ENCODE data around the gene TP53INP2.
"Not testable (repeated sequence)": the region's sequence is repeated elsewhere in the genome, so short reads cannot be mapped to it uniquely, and the experiment has no call there.

The TP53INP2 gene

GRCh38 chr20:34706302-34706875 is 2.2 kb downstream of the TP53INP2 start:
- DNase-seq: no peak

GRCh38 chr20:34706912-34707784 is 3.0 kb downstream of the TP53INP2 start:
- DNase-seq: no peak

GRCh38 chr20:34708621-34709043 is 4.5 kb downstream of the TP53INP2 start:
- peak; percentile 67 for DNase-seq

- DNase-seq: peak; percentile 80
Observed at GRCh38 chr20:34709044-34709830, 5.1 kb downstream of the TP53INP2 start.

- no peak for DNase-seq
Observed at GRCh38 chr20:34709831-34710567, 5.9 kb downstream of the TP53INP2 start.

GRCh38 chr20:34710568-34710839 is 6.4 kb downstream of the TP53INP2 start:
- no peak for DNase-seq

GRCh38 chr20:34710861-34711574 is 6.9 kb downstream of the TP53INP2 start:
- no peak for DNase-seq

DNA sequence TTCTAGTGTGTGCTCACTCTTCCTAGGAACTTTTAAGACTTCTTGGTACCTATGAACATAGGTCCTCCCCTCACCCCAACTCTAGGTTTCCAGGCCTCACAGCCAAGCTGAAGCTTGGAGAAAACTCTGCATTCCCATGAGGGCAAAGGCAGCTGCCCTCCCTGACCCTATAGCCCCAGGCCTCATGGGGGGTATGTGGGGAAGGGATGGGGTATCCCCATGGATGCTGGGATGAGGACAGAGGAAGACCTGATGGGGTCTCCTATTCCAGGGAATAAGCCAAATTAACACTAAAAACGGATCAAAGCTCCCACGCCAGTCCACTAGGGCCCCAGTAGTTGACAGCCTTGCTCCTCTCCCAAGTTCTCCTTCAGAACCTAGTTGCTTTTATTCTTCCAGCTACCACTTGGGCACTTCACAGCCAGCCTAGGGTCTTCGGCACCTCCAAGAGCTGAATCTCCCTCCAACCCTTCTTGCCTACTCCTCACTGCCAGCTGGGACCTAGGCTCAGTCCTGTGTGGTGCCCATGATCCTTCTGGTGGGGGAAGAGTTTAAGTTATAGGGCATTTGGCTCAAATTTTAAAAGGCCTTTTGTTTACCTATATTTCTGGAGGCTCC is 7.8 kb downstream of the TP53INP2 start:
- no peak for DNase-seq

DNA sequence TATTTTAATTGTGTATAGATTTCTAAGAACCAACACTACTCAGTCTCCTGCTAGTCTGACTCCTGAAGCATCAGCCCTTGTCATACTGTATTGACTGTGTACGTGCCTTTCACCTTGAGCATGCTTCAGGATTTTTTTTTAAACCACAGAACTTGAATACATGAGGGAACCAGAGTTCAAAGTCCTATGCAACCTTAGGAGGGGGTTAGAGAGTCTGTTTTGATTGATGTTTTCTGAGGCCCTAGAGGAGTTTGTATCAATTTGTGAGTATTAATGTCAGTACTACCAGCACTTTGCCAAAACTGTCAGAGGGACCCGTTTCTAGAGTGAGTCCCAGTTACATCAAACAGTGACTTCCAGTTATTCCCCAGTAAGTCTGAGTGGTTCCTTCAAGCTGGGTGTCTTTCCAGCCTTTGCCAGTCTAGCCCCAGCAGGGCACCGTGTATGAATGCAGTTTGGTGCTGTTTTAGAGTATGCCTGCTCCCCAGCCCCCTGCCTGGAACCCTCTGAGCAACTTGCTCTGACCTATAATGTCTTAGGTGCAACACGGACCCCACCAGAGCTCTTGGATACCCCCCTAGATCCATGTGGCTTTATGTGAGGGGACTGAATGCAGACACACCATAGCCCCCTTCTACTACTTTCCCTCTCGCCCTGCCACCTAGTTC is 8.5 kb downstream of the TP53INP2 start:
- no peak for DNase-seq

DNA sequence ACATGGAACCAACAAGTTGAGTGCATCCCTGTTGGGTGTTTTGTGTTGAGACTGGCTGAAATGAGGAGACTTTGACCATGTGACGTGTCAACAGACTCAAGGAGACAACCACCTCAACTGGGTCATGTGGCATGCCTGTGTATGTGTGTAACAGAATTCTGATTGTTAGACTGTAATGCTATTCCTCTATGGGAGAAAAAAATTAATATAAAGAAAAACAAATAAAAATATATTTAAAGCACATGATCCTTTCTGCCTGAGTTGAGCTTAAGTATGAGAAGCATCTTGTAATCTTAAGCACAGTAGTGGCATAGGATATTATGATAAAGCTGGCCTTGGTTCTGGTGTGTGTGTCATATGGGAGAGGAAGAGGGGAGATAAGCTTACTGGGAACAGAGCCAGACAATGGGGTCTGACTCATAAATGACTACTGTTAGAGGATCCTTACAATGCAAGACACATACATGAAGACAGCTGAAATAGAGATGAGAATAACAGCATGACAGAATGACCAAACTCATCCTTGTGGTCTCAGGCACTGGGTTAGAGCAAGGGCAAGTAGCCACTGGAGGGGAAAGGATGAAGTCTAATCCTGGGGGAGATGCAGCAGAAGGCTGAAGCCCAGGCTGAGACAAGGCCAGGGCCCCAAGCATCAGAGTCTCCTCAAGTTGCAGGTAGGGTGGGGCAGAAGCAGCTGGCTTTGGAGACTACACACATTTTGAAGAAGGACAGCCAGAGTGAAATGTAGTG is 9.2 kb downstream of the TP53INP2 start:
- peak; percentile 53 for DNase-seq

- not testable (repeated sequence) for DNase-seq
Observed at GRCh38 chr20:34713944-34714515, 9.9 kb downstream of the TP53INP2 start.

DNA sequence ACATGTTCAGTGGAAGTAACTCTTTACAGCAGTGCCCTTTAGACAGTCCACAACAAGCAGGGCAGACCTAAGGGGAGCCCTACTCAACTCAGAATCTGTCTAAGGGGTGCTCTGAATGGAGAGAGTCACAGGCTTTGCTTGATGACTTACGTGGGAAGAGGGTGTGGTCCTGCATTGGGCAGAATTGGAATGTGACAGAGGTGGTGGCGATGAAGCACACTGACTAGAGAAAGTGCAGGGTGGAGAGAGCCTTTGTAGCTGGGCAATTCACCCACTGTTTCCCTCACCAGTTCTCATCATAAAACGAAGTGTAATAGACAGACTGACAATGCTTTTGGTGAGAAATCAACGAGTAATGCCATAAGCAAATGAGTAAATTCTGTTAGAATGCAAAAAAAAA is 11.2 kb downstream of the TP53INP2 start:
- no peak for DNase-seq

DNA sequence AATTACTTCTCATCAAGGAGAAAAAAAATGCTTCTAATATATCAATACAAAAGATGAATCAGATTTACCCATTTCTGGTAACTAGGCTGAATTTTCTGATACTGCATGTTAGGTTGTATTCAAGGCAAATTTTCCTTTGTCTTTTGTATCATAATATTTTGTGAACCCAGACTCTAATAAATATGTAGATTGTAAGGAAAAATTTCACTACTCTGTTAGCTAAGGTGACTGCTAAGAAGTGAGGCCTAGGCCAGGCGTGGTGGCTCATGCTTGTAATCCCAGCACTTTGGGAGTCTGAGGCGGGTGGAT is 12.7 kb downstream of the TP53INP2 start:
- no peak for DNase-seq

GRCh38 chr20:34717230-34718095 is 13.3 kb downstream of the TP53INP2 start:
- no peak for DNase-seq

- peak; percentile 82 for DNase-seq
Observed at GRCh38 chr20:34719242-34720017, 15.3 kb downstream of the TP53INP2 start.

DNA sequence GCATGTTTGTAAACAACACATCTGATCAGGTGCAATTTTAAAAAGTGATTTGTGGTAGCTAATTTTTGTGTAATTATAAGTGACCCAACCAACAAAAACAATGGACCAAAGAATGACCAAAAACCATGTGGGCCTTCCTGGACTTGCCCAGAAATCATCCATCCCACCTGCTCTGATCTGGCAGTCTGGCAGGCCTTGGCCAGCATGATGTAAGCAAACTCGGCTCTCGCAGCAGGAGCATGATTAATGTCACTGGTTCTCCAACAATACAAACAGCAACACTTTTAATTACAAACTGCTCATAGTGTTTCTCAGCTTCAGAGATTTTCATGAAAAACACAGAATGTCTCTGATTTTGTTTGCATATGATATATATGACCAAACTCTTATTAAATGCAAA is 16.1 kb downstream of the TP53INP2 start:
- DNase-seq: no peak

DNA sequence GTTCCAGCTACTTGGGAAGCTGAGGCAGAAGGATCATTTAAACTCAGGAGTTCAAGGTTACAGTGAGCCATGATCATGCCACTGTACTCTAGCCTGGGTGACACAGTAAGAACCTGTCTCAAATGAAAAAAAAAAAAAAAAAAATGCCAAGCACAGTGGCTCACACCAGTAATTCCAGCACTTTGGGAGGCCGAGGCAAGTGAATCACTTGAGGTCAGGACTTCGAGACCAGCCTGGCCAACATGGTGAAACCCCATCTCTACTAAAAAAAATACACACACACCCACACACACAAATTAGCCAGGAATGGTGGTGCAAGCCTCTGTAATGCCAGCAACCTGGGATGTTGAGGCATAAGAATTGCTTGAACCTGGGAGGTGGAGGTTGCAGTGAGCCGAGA is 18.4 kb downstream of the TP53INP2 start:
- DNase-seq: not testable (repeated sequence)

- DNase-seq: no peak
Observed at GRCh38 chr20:34724172-34724571, 20.0 kb downstream of the TP53INP2 start.

- DNase-seq: no peak
Observed at GRCh38 chr20:34729416-34729815, 25.3 kb downstream of the TP53INP2 start.

All from activated CD4-positive, alpha-beta T cell treated with anti-CD3 and anti-CD28 coated beads, Interleukin-10, Interleukin-2, amounts not matched to agents 100 ng/mL and 50 ng/mL, durations not matched to agents 16 hours and 8 hours (primary cell).